NCI-H345 (cell line): Measurements from ENCODE around the gene CCL14.
"Not testable (repeated sequence)": the region's sequence is repeated elsewhere in the genome, so short reads cannot be mapped to it uniquely, and the experiment has no call there.

Experiments
- DNase-seq: peaks from one replicate; lab custom pipeline; 2025; lab: John Stamatoyannopoulos, UW

Gene CCL14

DNA sequence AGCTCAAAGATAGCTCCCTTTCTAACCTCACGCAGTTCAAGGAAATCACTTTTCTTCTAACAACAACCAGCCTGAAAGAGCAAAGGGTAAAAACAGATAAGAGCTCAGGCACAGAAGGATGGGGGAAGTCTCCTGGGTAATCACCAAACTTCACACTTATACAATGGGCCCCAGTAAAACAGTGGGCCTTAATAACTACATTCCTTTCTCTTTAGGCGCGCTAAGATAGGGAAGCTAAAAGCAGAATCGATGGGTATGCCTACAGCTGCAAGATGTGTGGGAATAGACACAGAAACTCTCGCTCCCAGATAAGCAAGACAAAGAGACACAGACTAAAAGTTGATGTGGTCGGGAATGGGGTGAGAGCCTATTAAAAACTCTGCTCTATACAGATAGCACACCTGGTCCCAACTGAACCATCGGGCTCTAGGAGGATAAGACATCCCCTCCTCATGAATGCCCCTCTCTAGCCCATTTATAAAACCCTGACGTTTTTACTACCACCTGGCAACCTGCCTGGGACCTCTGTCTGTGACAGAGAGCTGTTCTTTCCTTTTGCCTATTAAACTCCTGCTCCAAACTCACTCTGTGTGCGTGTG lies 43.8 kb downstream of the CCL14 start:
- no peak for DNase-seq

- not testable (repeated sequence) for DNase-seq
These were observed 48.0 kb downstream of the CCL14 start for GRCh38 chr17:35938492-35938891.

DNA sequence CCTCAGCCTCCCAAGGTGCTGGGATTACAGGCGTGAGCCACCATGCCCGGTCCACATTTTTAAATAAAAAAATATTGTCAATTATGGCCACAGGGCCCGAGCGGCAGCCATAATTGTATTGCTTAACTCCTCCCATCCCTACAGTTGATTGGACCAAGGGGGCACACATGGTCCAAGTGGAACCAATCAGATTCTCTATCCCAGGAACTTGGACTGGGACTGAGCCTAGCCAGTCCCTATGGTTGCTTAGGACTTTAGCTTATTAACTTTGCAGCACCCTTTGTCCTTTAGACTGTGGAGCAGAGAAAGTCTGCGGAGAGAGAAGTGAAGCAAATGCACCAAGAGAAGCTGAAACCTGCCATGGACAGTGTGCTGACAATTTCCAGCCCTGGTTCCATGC lies 50.5 kb downstream of the CCL14 start:
- DNase-seq: no peak

DNA sequence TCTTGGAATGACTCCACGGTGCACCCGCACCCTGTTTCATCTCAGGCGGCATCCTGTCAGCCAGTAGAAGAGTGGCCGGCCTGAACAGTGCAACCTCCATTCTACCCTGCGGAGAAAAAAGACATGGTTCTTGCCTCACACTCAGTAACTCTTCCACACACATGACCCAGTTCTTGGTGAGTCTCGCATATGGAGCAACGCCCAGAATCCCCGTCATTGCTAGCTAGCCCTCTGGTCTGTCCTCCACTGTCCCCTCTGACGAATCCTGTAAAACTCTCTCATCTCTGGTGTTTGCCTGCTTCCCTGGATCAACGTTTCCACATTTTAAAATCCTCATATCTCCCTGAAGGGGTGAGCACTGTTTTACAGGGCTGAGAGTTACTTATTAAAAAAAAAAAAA lies 51.8 kb downstream of the CCL14 start:
- no peak for DNase-seq
